ENCODE measurements around the gene PCDHA2.
"Not testable (repeated sequence)": the region's sequence is repeated elsewhere in the genome, so short reads cannot be mapped to it uniquely, and the experiment has no call there.

Gene PCDHA2

GRCh38 chr5:140821375-140822280 is 27.0 kb downstream of the PCDHA2 start, which contains the start of gene PCDHA5:
PCDHA5 (plus strand) TSS chr5:140821613.
- Histone ChIP-seq H3K4me3 (ENCODE audit: control insufficient read depth in 1 of 7, extremely low read depth in 1 of 7, insufficient read depth in 4 of 7, low read depth in 2 of 7, low read length in 6 of 7) (no peak within 1 kb of the TSS), H3K36me3 (ENCODE audit: control insufficient read depth in 4 of 4, insufficient read depth in 4 of 4, low read length in 3 of 4) (no peaks in the 10 kb centered on the region), H3K27ac (ENCODE audit: insufficient read depth in 1 of 2, low read depth in 1 of 2, low read length in 2 of 2, poor library complexity in 1 of 2, severe bottlenecking in 2 of 2) (no peak within 1 kb of the TSS), H3K27me3 (replicated peaks in 2 of 5; ENCODE audit: control insufficient read depth in 4 of 5, insufficient read depth in 5 of 5, low read length in 4 of 5) (peaks cover 0 to 5% (median 2%) of the 10 kb centered on the region in 5 experiments), H3K9me3 (ENCODE audit: control extremely low read depth in 1 of 5, control insufficient read depth in 4 of 5, insufficient read depth in 2 of 5, low read depth in 1 of 5, low read length in 4 of 5) (peaks cover 1 to 28% (median 21%) of the 10 kb centered on the region in 5 experiments), H3K4me1 (ENCODE audit: control extremely low read depth in 1 of 4, control insufficient read depth in 4 of 4, insufficient read depth in 4 of 4, low read length in 3 of 4) (no peaks in the 10 kb centered on the region)
- WGBS (ENCODE audit: insufficient coverage) = 33% methylated on average over 29 of the region's 39 CpGs
- peak in 2 of 3 donors; percentile 13 to 24 for DNase-seq
- CTCF ChIA-PET = no interaction called here
- POLR2A ChIA-PET = no interaction called here

DNA sequence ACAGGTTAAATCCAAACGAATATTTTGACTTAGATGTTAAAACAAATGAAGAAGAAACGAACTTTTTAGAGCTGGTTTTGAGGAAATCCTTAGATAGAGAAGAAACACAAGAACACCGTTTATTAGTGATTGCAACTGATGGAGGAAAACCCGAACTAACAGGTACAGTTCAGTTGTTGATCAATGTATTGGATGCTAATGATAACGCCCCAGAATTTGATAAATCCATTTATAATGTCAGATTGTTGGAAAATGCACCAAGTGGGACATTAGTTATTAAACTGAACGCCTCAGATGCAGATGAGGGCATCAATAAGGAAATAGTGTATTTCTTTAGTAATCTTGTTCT is 27.6 kb downstream of the PCDHA2 start:
- CTCF ChIA-PET = no interaction called here
- 27% methylated on average over 3 of the region's 6 CpGs for WGBS (ENCODE audit: insufficient coverage)

GRCh38 chr5:140822969-140823368 is 28.3 kb downstream of the PCDHA2 start:
- H3K4me3 ChIP-seq (ENCODE audit: control insufficient read depth in 1 of 7, extremely low read depth in 1 of 7, insufficient read depth in 4 of 7, low read depth in 2 of 7, low read length in 6 of 7); H3K36me3 ChIP-seq (ENCODE audit: control insufficient read depth in 4 of 4, insufficient read depth in 4 of 4, low read length in 3 of 4); DNase-seq; CTCF ChIA-PET; H3K27ac ChIP-seq (ENCODE audit: insufficient read depth in 1 of 2, low read depth in 1 of 2, low read length in 2 of 2, poor library complexity in 1 of 2, severe bottlenecking in 2 of 2); POLR2A ChIA-PET; H3K4me1 ChIP-seq (ENCODE audit: control extremely low read depth in 1 of 4, control insufficient read depth in 4 of 4, insufficient read depth in 4 of 4, low read length in 3 of 4): not testable (repeated sequence)
- Histone ChIP-seq H3K9me3 (ENCODE audit: control extremely low read depth in 1 of 5, control insufficient read depth in 4 of 5, insufficient read depth in 2 of 5, low read depth in 1 of 5, low read length in 4 of 5) (peaks cover 5 to 33% (median 21%) of the 10 kb centered on the region in 5 experiments), H3K27me3 (replicated peaks in 2 of 5; ENCODE audit: control insufficient read depth in 4 of 5, insufficient read depth in 5 of 5, low read length in 4 of 5) (peaks cover 0 to 10% (median 8%) of the 10 kb centered on the region in 5 experiments)
- WGBS (ENCODE audit: insufficient coverage) = 50% methylated on average over 46 of the region's 48 CpGs

More for the DNA sequence above, 27.6 kb downstream of the PCDHA2 start:
- peaks cover 0 to 5% (median 2%) of the 10 kb centered on the region in 5 experiments for H3K27me3 ChIP-seq (replicated peaks in 2 of 5; ENCODE audit: control insufficient read depth in 4 of 5, insufficient read depth in 5 of 5, low read length in 4 of 5)
- POLR2A ChIA-PET = no interaction called here
- H3K9me3 ChIP-seq (ENCODE audit: control extremely low read depth in 1 of 5, control insufficient read depth in 4 of 5, insufficient read depth in 2 of 5, low read depth in 1 of 5, low read length in 4 of 5) = peaks cover 2 to 30% (median 21%) of the 10 kb centered on the region in 5 experiments
- no peak for DNase-seq
- H3K4me3 ChIP-seq (ENCODE audit: control insufficient read depth in 1 of 7, extremely low read depth in 1 of 7, insufficient read depth in 4 of 7, low read depth in 2 of 7, low read length in 6 of 7) = no peak overlapping the region
- H3K4me1 ChIP-seq (ENCODE audit: control extremely low read depth in 1 of 4, control insufficient read depth in 4 of 4, insufficient read depth in 4 of 4, low read length in 3 of 4) = no peaks in the 10 kb centered on the region
- H3K36me3 ChIP-seq (ENCODE audit: control insufficient read depth in 4 of 4, insufficient read depth in 4 of 4, low read length in 3 of 4) = no peaks in the 10 kb centered on the region
- H3K27ac ChIP-seq (ENCODE audit: insufficient read depth in 1 of 2, low read depth in 1 of 2, low read length in 2 of 2, poor library complexity in 1 of 2, severe bottlenecking in 2 of 2) = no peak overlapping the region

- POLR2A ChIA-PET = no interaction called here
- peaks cover 5 to 36% (median 24%) of the 10 kb centered on the region in 5 experiments for H3K9me3 ChIP-seq (ENCODE audit: control extremely low read depth in 1 of 5, control insufficient read depth in 4 of 5, insufficient read depth in 2 of 5, low read depth in 1 of 5, low read length in 4 of 5)
- H3K27me3 ChIP-seq (replicated peaks in 2 of 5; ENCODE audit: control insufficient read depth in 4 of 5, insufficient read depth in 5 of 5, low read length in 4 of 5) = peaks cover 0 to 15% (median 8%) of the 10 kb centered on the region in 5 experiments
- CTCF ChIA-PET = no interaction called here
- no peak overlapping the region for H3K4me3 ChIP-seq (ENCODE audit: control insufficient read depth in 1 of 7, extremely low read depth in 1 of 7, insufficient read depth in 4 of 7, low read depth in 2 of 7, low read length in 6 of 7)
- H3K4me1 ChIP-seq (ENCODE audit: control extremely low read depth in 1 of 4, control insufficient read depth in 4 of 4, insufficient read depth in 4 of 4, low read length in 3 of 4) = no peaks in the 10 kb centered on the region
- WGBS (ENCODE audit: insufficient coverage) = 55% methylated on average over 38 of the region's 38 CpGs
- H3K36me3 ChIP-seq (ENCODE audit: control insufficient read depth in 4 of 4, insufficient read depth in 4 of 4, low read length in 3 of 4) = no peaks in the 10 kb centered on the region
- DNase-seq = no peak
- H3K27ac ChIP-seq (ENCODE audit: insufficient read depth in 1 of 2, low read depth in 1 of 2, low read length in 2 of 2, poor library complexity in 1 of 2, severe bottlenecking in 2 of 2) = no peak overlapping the region
Observed at GRCh38 chr5:140823475-140823874, 28.8 kb downstream of the PCDHA2 start.

DNA sequence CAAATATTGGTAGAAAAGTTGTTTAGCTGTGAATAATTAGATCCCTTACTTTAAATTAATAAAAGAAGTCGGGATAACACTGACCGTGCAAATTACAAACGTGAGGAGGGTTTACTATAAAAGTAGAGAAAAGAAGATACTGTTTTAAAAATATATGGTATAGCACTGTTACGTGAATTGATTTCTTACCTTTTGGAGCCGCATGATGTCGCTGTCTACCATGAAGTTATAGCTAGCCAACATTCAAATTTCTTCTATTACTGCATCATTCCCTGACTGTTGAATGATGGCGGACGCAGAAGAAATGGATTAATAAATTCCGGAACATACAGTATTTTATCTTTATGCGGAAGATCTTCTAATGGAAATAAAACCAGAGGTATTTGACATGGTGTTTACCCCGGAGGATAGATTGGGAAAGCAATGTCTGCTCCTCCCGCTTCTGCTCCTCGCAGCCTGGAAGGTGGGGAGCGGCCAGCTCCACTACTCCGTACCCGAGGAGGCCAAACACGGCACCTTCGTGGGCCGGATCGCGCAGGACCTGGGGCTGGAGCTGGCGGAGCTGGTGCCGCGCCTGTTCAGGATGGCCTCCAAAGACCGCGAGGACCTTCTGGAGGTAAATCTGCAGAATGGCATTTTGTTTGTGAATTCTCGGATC is 33.2 kb downstream of the PCDHA2 start, which contains the start of gene PCDHA6:
PCDHA6 (plus strand) TSS at position 257 of the 658 bp plus-strand sequence; CDS start at position 389, 132 bp downstream.
- no peaks in the 10 kb centered on the region for H3K4me1 ChIP-seq (ENCODE audit: control extremely low read depth in 1 of 4, control insufficient read depth in 4 of 4, insufficient read depth in 4 of 4, low read length in 3 of 4)
- peaks cover 8 to 48% (median 28%) of the 10 kb centered on the region in 5 experiments for H3K9me3 ChIP-seq (ENCODE audit: control extremely low read depth in 1 of 5, control insufficient read depth in 4 of 5, insufficient read depth in 2 of 5, low read depth in 1 of 5, low read length in 4 of 5)
- ChIA-PET POLR2A (no interaction called here), CTCF (no interaction called here)
- peak in 1 of 3 donors; percentile 4 for DNase-seq
- H3K27ac ChIP-seq (ENCODE audit: insufficient read depth in 1 of 2, low read depth in 1 of 2, low read length in 2 of 2, poor library complexity in 1 of 2, severe bottlenecking in 2 of 2) = no peak within 1 kb of the TSS
- 23% methylated on average over 14 of the region's 27 CpGs for WGBS (ENCODE audit: insufficient coverage)
- H3K36me3 ChIP-seq (ENCODE audit: control insufficient read depth in 4 of 4, insufficient read depth in 4 of 4, low read length in 3 of 4) = no peaks in the 10 kb centered on the region
- H3K4me3 ChIP-seq (ENCODE audit: control insufficient read depth in 1 of 7, extremely low read depth in 1 of 7, insufficient read depth in 4 of 7, low read depth in 2 of 7, low read length in 6 of 7) = no peak within 1 kb of the TSS
- peaks cover 0 to 23% (median 8%) of the 10 kb centered on the region in 5 experiments for H3K27me3 ChIP-seq (replicated peaks in 2 of 5; ENCODE audit: control insufficient read depth in 4 of 5, insufficient read depth in 5 of 5, low read length in 4 of 5)

GRCh38 chr5:140828362-140828737 is 33.7 kb downstream of the PCDHA2 start:
- WGBS (ENCODE audit: insufficient coverage) = 17% methylated on average over 6 of the region's 18 CpGs
- no peaks in the 10 kb centered on the region for H3K36me3 ChIP-seq (ENCODE audit: control insufficient read depth in 4 of 4, insufficient read depth in 4 of 4, low read length in 3 of 4)
- H3K9me3 ChIP-seq (ENCODE audit: control extremely low read depth in 1 of 5, control insufficient read depth in 4 of 5, insufficient read depth in 2 of 5, low read depth in 1 of 5, low read length in 4 of 5) = peaks cover 9 to 44% (median 24%) of the 10 kb centered on the region in 5 experiments
- H3K27me3 ChIP-seq (replicated peaks in 2 of 5; ENCODE audit: control insufficient read depth in 4 of 5, insufficient read depth in 5 of 5, low read length in 4 of 5) = peaks cover 0 to 25% (median 8%) of the 10 kb centered on the region in 5 experiments
- no peak for DNase-seq
- no peak overlapping the region for H3K27ac ChIP-seq (ENCODE audit: insufficient read depth in 1 of 2, low read depth in 1 of 2, low read length in 2 of 2, poor library complexity in 1 of 2, severe bottlenecking in 2 of 2)
- ChIA-PET POLR2A (no interaction called here), CTCF (no interaction called here)
- H3K4me3 ChIP-seq (ENCODE audit: control insufficient read depth in 1 of 7, extremely low read depth in 1 of 7, insufficient read depth in 4 of 7, low read depth in 2 of 7, low read length in 6 of 7) = no peak overlapping the region
- H3K4me1 ChIP-seq (ENCODE audit: control extremely low read depth in 1 of 4, control insufficient read depth in 4 of 4, insufficient read depth in 4 of 4, low read length in 3 of 4) = no peaks in the 10 kb centered on the region
